GM10266 (cell line): ENCODE results near the gene ZNF75A.

Source experiments
- DNase-seq: peaks from one replicate; pipeline ENCODE4 v3.0.0; 2012; ENCODE audit errors: extremely low spot score
- TF ChIP-seq, protein P1 (sequence below): IDR thresholded peaks from 2 replicates; pipeline ENCODE4 v1.5.1; 2012; ENCODE audit warnings: mild to moderate bottlenecking, low read depth; ENCODE audit not compliant: control insufficient read depth, insufficient read depth; ENCODE audit errors: missing control alignments

ZNF75A gene

DNA sequence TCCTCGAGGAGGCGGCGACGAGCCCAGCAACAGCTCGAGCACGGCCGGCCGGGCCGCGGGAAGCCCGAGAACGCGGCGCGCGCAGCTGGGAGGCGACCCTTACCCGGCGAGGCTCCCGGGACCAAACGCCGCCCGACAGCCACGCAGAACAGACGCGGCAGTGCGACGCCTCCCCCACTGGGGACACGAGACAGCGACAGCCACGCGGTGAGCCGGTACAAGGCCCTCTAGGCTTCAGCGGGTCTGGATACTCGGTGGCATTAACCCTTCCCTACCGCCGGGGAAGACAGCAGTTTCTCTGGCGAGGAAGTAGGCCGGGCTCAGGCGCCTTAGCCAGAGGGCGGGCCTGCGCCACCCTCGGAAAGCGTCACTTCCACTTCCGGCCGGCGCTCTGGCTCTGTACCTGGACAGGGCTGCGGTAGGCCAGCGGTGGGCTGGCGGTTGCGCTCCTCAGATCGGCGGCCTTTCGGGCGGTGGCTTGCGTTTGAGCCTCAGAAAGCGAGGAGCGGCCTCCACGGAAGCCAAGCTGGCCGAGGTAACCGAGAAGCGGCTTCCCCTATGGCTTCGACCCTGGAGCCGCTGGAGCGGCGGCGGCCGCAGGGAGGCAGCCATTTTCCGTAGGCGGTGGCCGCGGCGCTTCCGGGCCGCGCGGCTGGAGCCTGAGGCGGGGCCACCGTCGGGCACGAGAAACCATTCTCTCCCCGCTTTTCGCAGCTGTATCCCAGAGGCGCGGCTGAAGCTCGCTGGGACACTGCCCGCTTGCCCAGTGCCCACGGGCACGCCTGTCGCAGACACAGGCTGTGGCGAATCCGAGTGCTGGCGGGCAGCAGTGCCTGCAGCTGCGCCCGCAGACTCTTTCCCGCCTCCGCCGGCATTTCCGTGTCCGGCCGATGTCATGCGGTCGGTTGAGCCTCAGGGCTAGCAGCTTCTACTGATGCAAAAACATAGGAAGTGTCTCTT, at the start of gene ZNF75A, which contains the start of gene TIGD7:
ZNF75A (plus strand) TSS at position 389 of the 960 bp plus-strand sequence. CDS start 2,932 bp downstream, outside the sequence.
TIGD7 (minus strand) TSS at position 322 of the 960 bp plus-strand sequence. CDS start 4,816 bp downstream, outside the sequence.
- peak; percentile 93 for DNase-seq
- TF ChIP-seq, protein P1, sequence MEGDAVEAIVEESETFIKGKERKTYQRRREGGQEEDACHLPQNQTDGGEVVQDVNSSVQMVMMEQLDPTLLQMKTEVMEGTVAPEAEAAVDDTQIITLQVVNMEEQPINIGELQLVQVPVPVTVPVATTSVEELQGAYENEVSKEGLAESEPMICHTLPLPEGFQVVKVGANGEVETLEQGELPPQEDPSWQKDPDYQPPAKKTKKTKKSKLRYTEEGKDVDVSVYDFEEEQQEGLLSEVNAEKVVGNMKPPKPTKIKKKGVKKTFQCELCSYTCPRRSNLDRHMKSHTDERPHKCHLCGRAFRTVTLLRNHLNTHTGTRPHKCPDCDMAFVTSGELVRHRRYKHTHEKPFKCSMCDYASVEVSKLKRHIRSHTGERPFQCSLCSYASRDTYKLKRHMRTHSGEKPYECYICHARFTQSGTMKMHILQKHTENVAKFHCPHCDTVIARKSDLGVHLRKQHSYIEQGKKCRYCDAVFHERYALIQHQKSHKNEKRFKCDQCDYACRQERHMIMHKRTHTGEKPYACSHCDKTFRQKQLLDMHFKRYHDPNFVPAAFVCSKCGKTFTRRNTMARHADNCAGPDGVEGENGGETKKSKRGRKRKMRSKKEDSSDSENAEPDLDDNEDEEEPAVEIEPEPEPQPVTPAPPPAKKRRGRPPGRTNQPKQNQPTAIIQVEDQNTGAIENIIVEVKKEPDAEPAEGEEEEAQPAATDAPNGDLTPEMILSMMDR: peak; percentile 16

DNA sequence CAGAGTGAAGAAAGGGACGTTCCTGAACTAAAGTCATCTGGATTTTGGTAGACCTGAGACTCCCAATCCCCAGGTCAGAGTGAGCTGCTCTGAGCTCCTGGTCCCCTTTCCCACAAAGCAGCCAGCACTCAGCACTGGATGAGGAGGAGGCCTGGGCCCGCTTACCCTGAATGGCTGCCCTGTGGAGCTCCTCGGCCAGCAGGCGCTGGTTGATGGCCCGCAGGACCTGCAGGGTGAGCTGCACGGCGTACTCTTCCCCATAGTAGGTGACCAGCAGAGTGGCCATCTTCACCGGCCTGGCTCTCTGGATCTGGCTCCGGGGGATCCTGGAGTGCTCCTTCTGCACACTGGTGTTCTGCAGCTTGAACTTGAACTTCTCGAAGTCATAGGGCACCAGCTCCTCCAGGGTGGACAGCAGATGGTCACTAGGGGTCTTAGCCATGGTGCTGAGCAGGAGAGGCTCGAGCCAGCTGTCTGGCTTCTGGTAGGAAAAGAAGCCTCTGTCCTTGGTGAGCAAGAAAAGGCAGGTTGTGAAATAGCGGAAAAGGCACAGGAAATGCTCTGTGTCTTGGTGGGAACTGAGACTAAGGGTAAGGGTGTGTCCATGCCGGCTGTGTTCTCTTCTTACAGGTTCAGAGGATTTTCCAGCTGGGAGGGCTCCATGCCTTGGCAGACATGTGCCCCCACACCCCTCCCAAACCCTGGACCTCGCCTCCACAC, 49.0 kb upstream of the ZNF75A start, which contains the start of gene MEFV:
MEFV (minus strand) TSS at position 488 of the 720 bp plus-strand sequence; CDS start at position 442, 46 bp downstream.
- no peak for DNase-seq
- TF ChIP-seq, protein P1: no peak

DNA sequence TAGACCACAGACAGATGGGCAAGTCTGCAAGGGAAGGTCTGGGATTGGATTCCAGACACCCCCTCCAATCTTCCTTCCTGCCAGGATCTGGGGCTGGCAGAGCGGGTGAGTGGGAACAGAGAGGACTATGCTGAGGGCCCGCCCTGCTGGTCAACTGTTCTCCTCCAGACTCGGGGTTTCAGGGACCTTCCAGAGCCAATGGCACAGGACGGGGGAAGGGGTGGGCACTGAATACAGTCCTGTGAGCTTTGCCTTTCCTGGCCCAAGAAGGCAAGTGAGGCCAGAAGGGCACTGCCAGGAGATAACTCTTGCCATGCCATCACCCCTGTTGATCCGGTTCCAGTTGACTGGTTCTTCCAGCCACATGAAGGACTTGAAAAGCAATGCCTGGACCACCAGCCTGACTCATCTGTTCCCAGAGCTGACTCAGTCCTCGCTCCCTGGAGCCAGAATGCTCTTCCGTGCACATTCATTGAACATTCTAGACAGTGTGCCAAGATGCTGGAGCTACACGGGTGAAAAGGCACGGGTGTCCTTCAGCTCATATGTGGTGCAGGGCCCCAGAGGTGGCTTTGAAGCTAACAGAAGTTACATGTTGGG, 48.3 kb upstream of the ZNF75A start:
- no peak for DNase-seq
- TF ChIP-seq, protein P1: no peak

DNA sequence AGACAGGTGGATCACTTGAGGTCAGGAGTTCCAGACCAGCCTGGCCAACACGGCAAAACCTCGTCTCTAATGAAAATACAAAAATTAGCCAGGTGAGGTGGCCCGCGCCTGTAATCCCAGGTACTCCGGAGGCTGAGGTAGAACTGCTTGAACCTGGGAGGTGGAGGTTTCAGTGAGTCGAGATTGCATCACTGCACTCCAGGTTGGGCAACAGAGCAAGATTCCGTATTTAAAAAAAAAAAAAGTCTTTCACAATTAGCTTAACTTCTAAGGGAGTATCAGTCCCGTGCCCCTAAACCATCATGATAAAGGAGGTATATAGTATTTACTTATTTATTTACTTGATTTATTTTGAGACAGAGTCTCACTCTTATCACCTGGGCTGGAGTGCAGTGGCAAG, 45.5 kb upstream of the ZNF75A start:
- DNase-seq: no peak
- TF ChIP-seq, protein P1: no peak

DNA sequence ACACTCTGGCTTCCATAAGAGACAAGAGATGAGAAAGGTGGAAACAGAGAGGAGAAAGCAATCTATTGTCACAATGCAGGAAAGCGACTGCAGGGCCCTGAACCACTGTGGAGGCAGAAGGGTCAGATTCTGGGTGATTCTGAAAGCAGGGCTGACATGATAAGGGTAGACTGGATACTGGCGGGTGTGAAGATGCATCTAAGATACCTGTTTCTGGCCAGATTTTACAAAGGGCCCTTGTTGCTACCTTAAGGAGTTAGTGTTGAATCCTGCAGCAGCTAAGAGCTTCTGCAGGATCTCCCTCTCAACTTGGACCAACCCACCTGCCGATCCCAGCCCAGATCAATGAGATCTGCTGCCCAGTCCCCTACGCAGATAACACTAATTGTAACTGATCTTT, 42.8 kb upstream of the ZNF75A start:
- DNase-seq: no peak

DNA sequence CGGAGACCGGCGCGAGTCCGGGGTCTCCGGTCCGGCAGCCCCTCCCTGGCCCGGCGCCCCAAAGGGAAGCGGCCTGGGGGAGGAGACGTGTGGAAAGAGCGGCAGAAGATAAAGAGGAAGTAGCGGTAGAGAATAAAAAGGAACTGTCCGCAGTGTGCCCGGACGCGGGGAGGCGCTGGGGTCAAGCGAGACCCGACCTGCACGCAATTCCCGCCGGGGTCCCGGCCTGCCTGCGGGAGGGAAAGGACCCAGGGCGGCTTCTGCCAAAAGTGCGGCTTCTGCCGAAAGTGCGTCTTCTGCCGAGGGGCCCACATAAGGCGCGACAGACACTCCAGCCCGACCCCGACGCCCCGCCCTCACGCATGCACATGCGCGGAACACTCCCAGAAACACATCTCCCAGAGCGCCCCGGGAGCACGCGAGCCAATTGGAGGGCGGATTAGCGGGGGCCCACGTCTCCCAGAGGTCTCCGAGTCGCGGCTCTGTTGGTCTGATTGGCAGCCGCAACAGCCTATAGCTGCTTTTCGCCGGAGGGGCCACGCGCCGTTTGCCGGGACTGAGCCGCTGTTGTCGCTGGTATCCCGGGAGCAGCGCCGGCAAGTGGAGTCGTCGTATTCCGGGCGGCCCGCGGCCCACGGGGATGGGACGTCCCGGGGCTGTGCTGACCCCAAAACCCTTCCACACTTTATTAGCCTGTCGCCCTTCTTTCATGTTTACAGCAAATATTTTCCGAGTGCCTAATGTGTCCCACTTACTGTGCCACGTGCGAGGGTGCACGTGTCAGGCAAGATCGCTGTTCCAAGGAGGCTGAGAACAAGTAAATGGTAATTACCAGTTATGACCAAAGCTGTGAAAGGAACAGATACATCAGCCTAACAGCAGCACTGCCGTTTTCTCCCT, 40.9 kb upstream of the ZNF75A start:
- DNase-seq: peak; percentile 98
- TF ChIP-seq, protein P1: peak; percentile 52

More for the DNA sequence above, 42.8 kb upstream of the ZNF75A start:
- TF ChIP-seq, protein P1: no peak
